K562 (cell line): ENCODE results near the gene NUBP2. TPM values are rescaled to one million over a fixed set of nuclear protein-coding genes. Genes with fewer than 3 reads are reported as not detected.

Source experiments
- ATAC-seq: fragments of 200-7000 bp; cut with Tn5 transposase; 3 replicates; pipeline ENCODE4 v1.9.1; 2020; ENCODE audit warnings: moderate library complexity
- BruUV-seq: library from RNA; stranded (reverse); fragments of 400-500 nt; replicated peaks from 2 replicates; lab custom pipeline; 2021; lab: Mats Ljungman, UMichigan
- CTCF ChIA-PET: fragments of 300-600 bp; formaldehyde crosslinking; extraction: SDS; loops from one replicate; lab custom pipeline; 2021; ENCODE audit warnings: low intra/inter-chr PET ratio; lab: Yijun Ruan, JAX
- POLR2A ChIA-PET: fragments of 300-600, 350-650 bp; sonication (Branson Sonifier 250); formaldehyde crosslinking; extraction: SDS; loops from one replicate; lab custom pipeline; 2021; ENCODE audit warnings: antibody characterized with exemption, inconsistent platforms; lab: Yijun Ruan, JAX
- DNase-seq, 4 experiments: peaks; one replicate each; pipeline versions ENCODE4 v3.0.0 to v3.0.0-alpha.2; 2011 to 2018; ENCODE audit warnings: low spot score in 3 of 4, mixed read lengths in 3 of 4; ENCODE audit errors: extremely low read depth in 1 of 4
- FAIRE-seq: peaks from 2 replicates; lab custom pipeline; 2011; peaks lifted over from hg19 to GRCh38; lab: Jason Lieb, UNC
- H2AFZ ChIP-seq: 2 replicates; pipeline ENCODE4 v1.6.0; 2011; ENCODE audit warnings: low read depth, low read length, control low read depth, inconsistent platforms
- H3K27ac ChIP-seq: fragments of 200-600 bp; 3 replicates; pipeline ENCODE4 v1.8.0; 2011; ENCODE audit warnings: low read depth, mild to moderate bottlenecking, control low read depth, inconsistent platforms, low read length, moderate library complexity, mixed read lengths; ENCODE audit errors: extremely low read depth
- H3K27me3 ChIP-seq, 2 experiments: fragments of 300-600 bp in 1 of 2; 2 replicates in 1 of 2; 3 replicates in 1 of 2; pipeline versions ENCODE4 v1.6.0 to v1.8.0; 2011; ENCODE audit warnings: inconsistent platforms in 2 of 2, low read length in 2 of 2, mild to moderate bottlenecking in 1 of 2, mixed read lengths in 1 of 2, moderate library complexity in 1 of 2; ENCODE audit not compliant: control insufficient read depth in 2 of 2, insufficient read depth in 2 of 2
- H3K36me3 ChIP-seq: fragments of 300-600 bp; 3 replicates; pipeline ENCODE4 v1.8.0; 2011; ENCODE audit warnings: mild to moderate bottlenecking, low read length, inconsistent platforms; ENCODE audit not compliant: control insufficient read depth, insufficient read depth
- H3K4me1 ChIP-seq, 2 experiments: fragments of 200-600 bp in 1 of 2; replicated peaks in 1 of 2; 2 replicates in 1 of 2; 3 replicates in 1 of 2; pipeline versions ENCODE4 v1.5.1 to v1.8.0; 2011; ENCODE audit warnings: inconsistent platforms in 2 of 2, low read length in 2 of 2, mild to moderate bottlenecking in 1 of 2, mixed read lengths in 1 of 2, moderate library complexity in 1 of 2; ENCODE audit not compliant: control insufficient read depth in 2 of 2, insufficient read depth in 2 of 2
- H3K4me2 ChIP-seq: 2 replicates; pipeline ENCODE4 v1.6.1; 2011; ENCODE audit warnings: low read length, control low read depth, inconsistent platforms, mixed read lengths; ENCODE audit not compliant: insufficient read depth
- H3K4me3 ChIP-seq: fragments of 200-600 bp; sonication (generic), shearing (Covaris generic); 2 replicates; pipeline ENCODE4 v1.5.1; 2016; ENCODE audit warnings: control low read depth, inconsistent platforms
- H3K79me2 ChIP-seq: fragments of 200-600 bp; 3 replicates; pipeline ENCODE4 v1.8.0; 2011; ENCODE audit warnings: low read length, inconsistent platforms; ENCODE audit not compliant: control insufficient read depth, insufficient read depth
- H3K9ac ChIP-seq, 2 experiments: 2 replicates each; pipeline versions ENCODE4 v1.6.0 to v1.6.1; 2011; ENCODE audit warnings: low read depth in 2 of 2, low read length in 2 of 2, control low read depth in 1 of 2, inconsistent platforms in 1 of 2, mild to moderate bottlenecking in 1 of 2, mixed read lengths in 1 of 2; ENCODE audit not compliant: insufficient read depth in 1 of 2
- H3K9me1 ChIP-seq: one replicate; pipeline ENCODE4 v1.6.0; 2011; ENCODE audit warnings: inconsistent platforms, mild to moderate bottlenecking, low read length, moderate library complexity; ENCODE audit not compliant: control insufficient read depth, insufficient read depth
- H3K9me3 ChIP-seq: replicated peaks from 2 replicates; pipeline ENCODE4 v1.5.1; 2011; ENCODE audit warnings: low read depth, low read length, inconsistent platforms; ENCODE audit not compliant: control insufficient read depth, insufficient read depth
- H4K20me1 ChIP-seq: replicated peaks from 2 replicates; pipeline ENCODE4 v1.6.1; 2011; ENCODE audit warnings: low read length, inconsistent platforms, mixed read lengths; ENCODE audit not compliant: control insufficient read depth, insufficient read depth
- ADNP ChIP-seq: fragments of 200-800 bp; sonication (Bioruptor generic); IDR thresholded peaks from 2 replicates; pipeline ENCODE4 v1.6.1; 2016; ENCODE audit warnings: missing genetic modification characterization, missing compliant biosample characterization
- FOXP1 ChIP-seq: sonication (generic); formaldehyde crosslinking; IDR thresholded peaks from 2 replicates; pipeline ENCODE4 v1.8.0; 2022; ENCODE audit warnings: mild to moderate bottlenecking, missing genetic modification reagents
- RBM22 ChIP-seq: fragments of 200-400 bp; formaldehyde crosslinking; IDR thresholded peaks from 2 replicates; pipeline ENCODE4 v1.6.1; 2018; ENCODE audit warnings: low read length, low read depth; ENCODE audit not compliant: poor library complexity, severe bottlenecking
- THRB ChIP-seq: fragments of 450-650 bp; formaldehyde crosslinking; conservative IDR thresholded peaks from 2 replicates; pipeline ENCODE4 v1.4.0; 2022; ENCODE audit warnings: mild to moderate bottlenecking, missing genetic modification characterization
- ZNF24 ChIP-seq: fragments of 450-650 bp; IDR thresholded peaks from 2 replicates; pipeline ENCODE4 v1.6.1; 2016
- ZNF79 ChIP-seq: fragments of 250-450 bp; sonication (Bioruptor Pico); IDR thresholded peaks from 2 replicates; pipeline ENCODE4 v1.4.0; 2020; ENCODE audit warnings: low read depth, mild to moderate bottlenecking, moderate library complexity
- WGBS: fragments of 100-300 bp; shearing (Covaris generic); methylation state at CpG from one replicate; pipeline ENCODE4 v1.1.6; 2016; ENCODE audit warnings: low coverage, mixed read lengths; ENCODE audit not compliant: insufficient coverage; ENCODE audit errors: missing lambda C conversion rate; 5-methylcytosine and 5-hydroxymethylcytosine counted together
- in situ Hi-C: fragments of 300-500 bp; cut with MboI; formaldehyde crosslinking; loops from 4 replicates; pipeline ENCODE4 v1.15.0; 2018; ENCODE audit warnings: inconsistent platforms, mixed read lengths
- intact Hi-C: fragments of 100-400 bp; cut with micrococcal nuclease; formaldehyde crosslinking; loops from 2 replicates; pipeline ENCODE4 v1.14.2; 2022
- polyA plus RNA-seq, 8 experiments: library from polyadenylated mRNA; depleted of rRNA in 4 of 8; stranded (reverse) in 5 of 8; unstranded in 3 of 8; fragments of >200 nt; fragmentation: Nextera tagmentation in 2 of 8; fragmentation: Illumina TruSeq in 1 of 8; extraction: Ambion mirVana in 2 of 8; extraction: Trizol in 1 of 8; gene quantifications; 2 replicates each; pipeline versions ENCODE4 v1.2.1 to v1.2.3, GENCODE V29; 2011 to 2014; ENCODE audit warnings: inconsistent platforms in 1 of 8, missing spikeins in 1 of 8
- total RNA-seq, 7 experiments: library from RNA; depleted of rRNA in 6 of 7; stranded (reverse); fragments of >200 nt in 6 of 7; fragmentation: Illumina TruSeq in 2 of 7; extraction: Trizol in 2 of 7; gene quantifications; 2 replicates each; pipeline versions ENCODE4 v1.2.1 to v1.2.3, GENCODE V29; 2011 to 2021; ENCODE audit warnings: low replicate concordance in 1 of 7

Gene NUBP2
- total and polyA plus RNA-seq, 9 of the 15 experiments (the other 6 are each of a cell fraction or from before 2014, with no cell fraction given), result 1.8 to 115 (median 24.0) TPM

GRCh38 chr16:1744338-1744840, 38.4 kb upstream of the NUBP2 start:
- H3K27ac ChIP-seq, result no peak overlapping the region
- TF ChIP-seq RBM22, result peak; percentile 39
- TF ChIP-seq ZNF79 (CRISPR knock-in tag), result no peak
- TF ChIP-seq THRB (CRISPR knock-in tag), result no peak
- TF ChIP-seq ZNF24, result no peak
- TF ChIP-seq FOXP1 (CRISPR knock-in tag), result no peak
- no peak for TF ChIP-seq ADNP (tag)
- in situ Hi-C loops, result no loop called here
- no peak for FAIRE-seq
- no peak overlapping the region for H3K4me2 ChIP-seq
- no peaks in the 10 kb centered on the region for H4K20me1 ChIP-seq
- DNase-seq, result no peak
- H3K9me3 ChIP-seq, result peaks cover 5% of the 10 kb centered on the region; the same call in 1 of the 2 replicates
- peak overlapping the region in 1 of 2 experiments; percentile 48; a peak in 1 of 4 replicates for H3K9ac ChIP-seq
- BruUV-seq, result no TSS peak
- no peak for ATAC-seq
- POLR2A ChIA-PET, result interaction anchor here (1.3 kb wide), 1 partner anchor 23 kb away, joined by 3 read pairs; no protein-coding TSS in a partner anchor
- no peak overlapping the region for H3K4me3 ChIP-seq
- H3K4me1 ChIP-seq, result peaks cover 0 to 36% of the 10 kb centered on the region in 2 experiments; a peak in 2 of 5 replicates
- peaks cover 1% of the 10 kb centered on the region for H3K9me1 ChIP-seq
- H3K27me3 ChIP-seq, result no peaks in the 10 kb centered on the region; a peak in 1 of 5 replicates
- no peak overlapping the region for H2AFZ ChIP-seq
- intact Hi-C loops, result no loop called here
- peaks cover 38% of the 10 kb centered on the region; the same call in 1 of the 3 replicates for H3K36me3 ChIP-seq
- 89% methylated on average over 20 of the region's 24 CpGs for WGBS
- H3K79me2 ChIP-seq, result no peaks in the 10 kb centered on the region
- CTCF ChIA-PET, result no interaction called here
